MM.1S (cell line): ENCODE results near the gene QSER1.
"Not testable (repeated sequence)": the region's sequence is repeated elsewhere in the genome, so short reads cannot be mapped to it uniquely, and the experiment has no call there.

Experiments
- DNase-seq: peaks from one replicate; pipeline ENCODE4 v3.0.0-alpha.2; 2015
- H2AFZ ChIP-seq: fragments of 300-600 bp; sonication (generic); 2 replicates; pipeline ENCODE4 v1.6.0; 2016; ENCODE audit warnings: antibody characterized with exemption, low read length
- H3F3A ChIP-seq: fragments of 300-600 bp; sonication (generic); 2 replicates; pipeline ENCODE4 v1.6.1; 2016; ENCODE audit warnings: mild to moderate bottlenecking, antibody characterized with exemption, low read length, moderate library complexity, mixed read lengths; ENCODE audit not compliant: insufficient read depth
- H3K27ac ChIP-seq: fragments of 300-600 bp; sonication (generic); 2 replicates; pipeline ENCODE4 v1.5.1; 2016; ENCODE audit warnings: mild to moderate bottlenecking, low read length
- H3K27me3 ChIP-seq: fragments of 300-600 bp; sonication (generic); replicated peaks from 2 replicates; pipeline ENCODE4 v1.6.0; 2016; ENCODE audit warnings: low read length; ENCODE audit not compliant: insufficient read depth
- H3K36me3 ChIP-seq: fragments of 300-600 bp; sonication (generic); replicated peaks from 2 replicates; pipeline ENCODE4 v1.6.1; 2016; ENCODE audit warnings: mild to moderate bottlenecking, low read length, mixed read lengths; ENCODE audit not compliant: insufficient read depth
- H3K4me1 ChIP-seq: fragments of 300-600 bp; sonication (generic); 2 replicates; pipeline ENCODE4 v1.6.1; 2016; ENCODE audit warnings: low read length, mixed read lengths
- H3K4me2 ChIP-seq: fragments of 300-600 bp; sonication (generic); 2 replicates; pipeline ENCODE4 v1.6.0; 2016; ENCODE audit warnings: low read depth, low read length
- H3K4me3 ChIP-seq: fragments of 300-600 bp; sonication (generic); 2 replicates; pipeline ENCODE4 v1.5.1; 2016; ENCODE audit warnings: low read length, mixed read lengths
- H3K79me2 ChIP-seq: fragments of 300-600 bp; sonication (generic); 2 replicates; pipeline ENCODE4 v1.6.1; 2016; ENCODE audit warnings: mixed run types, low read length, mixed read lengths
- H3K9ac ChIP-seq: fragments of 300-600 bp; sonication (generic); 2 replicates; pipeline ENCODE4 v1.6.1; 2016; ENCODE audit warnings: low read length, mixed read lengths
- H3K9me2 ChIP-seq: fragments of 300-600 bp; sonication (generic); replicated peaks from 2 replicates; pipeline ENCODE4 v1.6.1; 2016; ENCODE audit warnings: mild to moderate bottlenecking, low read length, mixed read lengths; ENCODE audit not compliant: insufficient read depth
- H3K9me3 ChIP-seq: fragments of 300-600 bp; sonication (generic); replicated peaks from 2 replicates; pipeline ENCODE4 v1.6.1; 2016; ENCODE audit warnings: mild to moderate bottlenecking, low read length, mixed read lengths; ENCODE audit not compliant: insufficient read depth
- H4K20me1 ChIP-seq: fragments of 300-600 bp; sonication (generic); 2 replicates; pipeline ENCODE4 v1.6.1; 2016; ENCODE audit warnings: mild to moderate bottlenecking, low read length, moderate library complexity, mixed read lengths; ENCODE audit not compliant: insufficient read depth
- CTCF ChIP-seq: fragments of 300-600 bp; sonication (generic); IDR thresholded peaks from 2 replicates; pipeline ENCODE4 v1.5.1; 2016; ENCODE audit warnings: antibody characterized with exemption, low read length, mixed read lengths
- EZH2 ChIP-seq: fragments of 300-600 bp; sonication (generic); optimal IDR thresholded peaks from 2 replicates; pipeline ENCODE3; 2017; ENCODE audit warnings: low read depth, mild to moderate bottlenecking, antibody characterized with exemption, low read length, mixed read lengths
- EZH2phosphoT487 ChIP-seq: fragments of 300-600 bp; sonication (generic); IDR thresholded peaks from 2 replicates; pipeline ENCODE4 v1.6.1; 2018; ENCODE audit warnings: antibody characterized with exemption, low read length

Gene QSER1

GRCh38 chr11:32858731-32859130, 33.9 kb upstream of the QSER1 start:
- Histone ChIP-seq H3F3A (no peaks in the 10 kb centered on the region), H3K9me2 (no peaks in the 10 kb centered on the region), H3K36me3 (no peaks in the 10 kb centered on the region), H3K9me3 (no peaks in the 10 kb centered on the region), H4K20me1 (no peaks in the 10 kb centered on the region), H3K4me1 (no peaks in the 10 kb centered on the region), H3K27ac (no peak overlapping the region), H3K9ac (no peak overlapping the region), H2AFZ (no peak overlapping the region), H3K27me3 (no peaks in the 10 kb centered on the region), H3K4me3 (no peak overlapping the region), H3K79me2 (no peaks in the 10 kb centered on the region), H3K4me2 (no peak overlapping the region)
- peak; percentile 16 for TF ChIP-seq CTCF
- no peak for TF ChIP-seq EZH2
- no peak for DNase-seq

DNA sequence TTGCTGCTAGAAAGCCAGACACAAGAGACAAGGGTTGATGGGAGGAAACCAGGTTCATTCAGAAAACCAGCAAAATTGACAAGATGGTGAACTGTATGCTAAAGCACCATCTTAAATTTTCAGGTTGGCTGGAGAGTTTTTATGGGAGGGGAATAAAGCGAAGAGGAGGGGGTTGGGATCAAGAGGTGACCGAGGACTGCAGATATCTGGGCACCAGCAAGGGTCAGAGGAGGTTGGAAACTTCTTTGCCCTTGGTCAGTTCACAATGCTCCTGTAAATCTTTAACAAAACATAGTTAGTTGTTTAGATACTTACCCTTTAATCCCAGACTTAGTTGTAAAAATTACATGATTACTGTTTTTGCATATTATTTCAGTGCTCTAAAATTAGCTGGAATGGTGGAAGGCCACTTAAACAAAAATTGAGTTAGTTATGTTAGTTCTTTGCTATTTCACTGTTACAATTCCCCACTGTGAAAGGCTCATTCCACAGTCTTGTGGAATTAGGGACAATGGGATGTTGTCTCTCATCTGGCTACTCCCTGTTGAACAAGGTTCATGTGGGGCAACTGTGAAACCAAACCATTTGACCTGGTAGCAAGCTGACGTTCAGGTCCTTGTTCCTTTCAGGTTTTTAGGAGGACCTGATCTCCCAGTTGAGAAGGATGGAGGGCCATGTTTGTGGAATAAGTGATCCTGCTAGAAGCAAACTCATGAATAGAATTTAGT, 30.6 kb upstream of the QSER1 start:
- Histone ChIP-seq H3K9me3 (no peaks in the 10 kb centered on the region), H3F3A (0 out of 2 replicates have a peak, but pooled peaks cover 2% of the 10 kb centered on the region), H2AFZ (no peak overlapping the region), H3K79me2 (no peaks in the 10 kb centered on the region), H3K27me3 (no peaks in the 10 kb centered on the region), H4K20me1 (no peaks in the 10 kb centered on the region), H3K27ac (no peak overlapping the region), H3K4me3 (no peak overlapping the region), H3K9me2 (no peaks in the 10 kb centered on the region), H3K9ac (no peak overlapping the region), H3K4me2 (no peak overlapping the region), H3K36me3 (no peaks in the 10 kb centered on the region), H3K4me1 (no peaks in the 10 kb centered on the region)
- no peak for DNase-seq
- TF ChIP-seq EZH2phosphoT487: no peak
- TF ChIP-seq CTCF: no peak

GRCh38 chr11:32864555-32864954, 28.1 kb upstream of the QSER1 start:
- H3K36me3 ChIP-seq: no peaks in the 10 kb centered on the region
- DNase-seq: no peak
- no peaks in the 10 kb centered on the region for H4K20me1 ChIP-seq
- H3K27me3 ChIP-seq: no peaks in the 10 kb centered on the region
- H3K9me2 ChIP-seq: no peaks in the 10 kb centered on the region
- no peak overlapping the region for H3K4me2 ChIP-seq
- no peak overlapping the region for H3K27ac ChIP-seq
- no peak overlapping the region for H2AFZ ChIP-seq
- H3F3A ChIP-seq: 0 out of 2 replicates have a peak, but pooled peaks cover 3% of the 10 kb centered on the region
- no peak overlapping the region for H3K4me3 ChIP-seq
- H3K79me2 ChIP-seq: no peaks in the 10 kb centered on the region
- no peaks in the 10 kb centered on the region for H3K9me3 ChIP-seq
- H3K9ac ChIP-seq: no peak overlapping the region
- TF ChIP-seq EZH2 (no peak), EZH2phosphoT487 (no peak), CTCF (no peak)
- no peaks in the 10 kb centered on the region for H3K4me1 ChIP-seq

GRCh38 chr11:32868752-32869151, 23.9 kb upstream of the QSER1 start:
- not testable (repeated sequence) for H3K9me3 ChIP-seq, DNase-seq, H3K27ac ChIP-seq, H3K27me3 ChIP-seq, H3K79me2 ChIP-seq, H3K4me3 ChIP-seq, H3K9ac ChIP-seq, H3K36me3 ChIP-seq, H2AFZ ChIP-seq, H3K9me2 ChIP-seq, H3K4me2 ChIP-seq, H3K4me1 ChIP-seq, H3F3A ChIP-seq, H4K20me1 ChIP-seq
